RCC 7860 (cell line): ENCODE measurements around the gene FBXW8.

ENCODE experiments used
- DNase-seq: peaks from one replicate; pipeline ENCODE4 v3.0.0-alpha.2; 2015; ENCODE audit warnings: low spot score
- FAIRE-seq: peaks from 2 replicates; lab custom pipeline; 2012; peaks lifted over from hg19 to GRCh38; lab: Jason Lieb, UNC

Gene FBXW8

DNA sequence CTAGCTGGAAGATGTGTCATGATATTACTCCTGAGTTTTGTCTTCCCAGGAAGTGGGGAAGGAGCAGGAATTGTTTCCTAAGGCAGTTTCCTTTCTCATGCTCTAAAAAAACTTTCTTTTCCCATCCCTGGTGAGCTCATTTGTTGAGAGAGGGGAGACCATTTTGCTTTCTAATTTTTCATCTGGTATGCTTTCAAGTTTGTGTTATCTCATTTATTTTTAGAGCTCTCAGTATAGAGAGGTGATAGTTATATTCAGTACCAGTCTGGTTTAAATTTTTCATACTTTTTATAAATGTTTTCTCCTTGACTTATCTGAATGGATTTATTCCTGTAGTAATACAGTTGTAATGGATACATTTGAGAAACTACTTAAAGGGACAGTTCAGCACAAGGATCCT lies 79.6 kb downstream of the FBXW8 start:
- DNase-seq (no peak), FAIRE-seq (no peak)

DNA sequence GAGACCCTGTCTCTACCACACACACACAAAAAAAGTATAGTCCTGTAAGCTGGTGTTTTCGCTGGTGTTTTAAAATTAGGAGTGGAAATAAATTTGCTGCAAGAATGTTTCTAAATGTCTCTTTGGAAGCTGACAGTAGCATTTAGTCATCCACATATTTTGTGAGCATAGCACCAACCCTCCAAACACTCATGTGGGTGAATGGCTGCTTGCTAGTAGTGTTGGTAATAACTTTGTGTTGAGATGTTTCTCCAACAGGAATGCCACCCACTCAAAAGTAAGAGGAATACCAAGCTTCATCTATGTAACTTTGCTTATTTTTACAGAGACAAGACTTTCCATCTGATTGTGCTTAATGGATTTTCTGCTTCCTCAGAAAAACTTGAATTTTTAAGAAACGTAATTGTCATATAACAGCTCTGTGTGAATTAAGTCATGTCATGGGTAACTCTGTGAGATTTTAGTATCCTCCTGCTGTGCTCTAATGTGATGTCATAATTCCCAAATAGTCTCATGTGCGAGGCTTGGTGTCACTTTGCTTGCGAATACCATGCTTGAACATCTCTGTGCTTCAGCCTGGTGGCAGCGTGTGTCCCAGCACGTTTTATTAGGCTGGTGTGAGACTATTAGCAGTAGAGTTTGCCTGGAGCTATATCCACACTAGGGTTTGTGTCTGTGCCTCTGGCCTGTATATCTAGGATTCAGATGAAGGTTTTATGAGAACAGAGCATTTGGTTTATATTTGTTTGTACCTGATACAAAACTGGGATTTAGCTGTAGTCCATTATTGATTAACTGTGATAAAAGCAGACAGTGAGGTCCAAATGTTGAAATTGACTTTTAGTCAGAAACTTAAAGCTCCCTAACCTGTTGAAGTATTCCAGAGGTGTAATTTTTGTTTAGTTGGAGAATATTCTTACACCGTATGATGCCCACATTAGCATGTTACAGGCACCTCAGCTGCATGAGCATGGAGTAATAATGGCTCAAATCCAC lies 80.5 kb downstream of the FBXW8 start:
- FAIRE-seq (no peak), DNase-seq (no peak)

DNA sequence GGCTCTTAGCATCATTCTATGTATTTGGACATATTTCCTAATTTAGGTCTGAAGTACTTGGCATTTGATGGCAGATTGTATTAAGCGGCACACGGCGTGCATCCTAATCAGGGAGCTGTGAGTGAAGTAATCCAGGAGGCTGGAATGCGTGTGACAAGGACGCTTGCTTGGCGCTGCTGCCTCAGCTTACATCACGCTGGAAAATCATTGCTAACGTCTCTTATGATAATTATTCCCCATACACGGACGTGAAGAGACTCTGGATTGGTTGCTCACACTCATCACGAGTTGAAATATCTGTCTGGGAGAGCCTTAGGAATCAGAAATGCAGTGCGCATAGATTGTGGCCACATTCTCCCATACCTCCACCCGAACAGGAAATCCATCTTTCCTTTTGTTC lies 85.3 kb downstream of the FBXW8 start:
- FAIRE-seq, result no peak
- DNase-seq, result no peak

DNA sequence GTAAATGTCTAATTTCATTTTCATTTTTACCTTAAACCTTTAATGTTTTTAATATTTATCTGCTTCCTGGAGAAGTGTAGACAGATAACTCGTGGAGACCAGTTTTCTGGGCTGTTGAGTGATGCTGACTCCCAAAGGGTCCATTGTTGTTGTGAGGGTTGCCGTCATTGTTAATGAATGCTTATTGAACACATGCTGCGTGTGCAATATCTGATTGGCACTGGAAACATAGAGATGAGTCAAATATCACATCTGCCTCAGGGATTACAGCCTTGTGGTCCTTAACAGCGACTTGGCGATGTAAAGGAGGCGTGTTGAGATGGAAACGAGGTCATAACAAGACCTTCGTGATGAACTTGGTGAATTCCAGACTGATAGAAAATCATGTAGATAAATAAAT lies 85.9 kb downstream of the FBXW8 start:
- DNase-seq (no peak), FAIRE-seq (no peak)

GRCh38 chr12:116999066-116999465 lies 88.3 kb downstream of the FBXW8 start:
- DNase-seq (no peak), FAIRE-seq (no peak)

- FAIRE-seq (no peak), DNase-seq (no peak)
These were observed 89.6 kb downstream of the FBXW8 start for GRCh38 chr12:117000316-117000715.

DNA sequence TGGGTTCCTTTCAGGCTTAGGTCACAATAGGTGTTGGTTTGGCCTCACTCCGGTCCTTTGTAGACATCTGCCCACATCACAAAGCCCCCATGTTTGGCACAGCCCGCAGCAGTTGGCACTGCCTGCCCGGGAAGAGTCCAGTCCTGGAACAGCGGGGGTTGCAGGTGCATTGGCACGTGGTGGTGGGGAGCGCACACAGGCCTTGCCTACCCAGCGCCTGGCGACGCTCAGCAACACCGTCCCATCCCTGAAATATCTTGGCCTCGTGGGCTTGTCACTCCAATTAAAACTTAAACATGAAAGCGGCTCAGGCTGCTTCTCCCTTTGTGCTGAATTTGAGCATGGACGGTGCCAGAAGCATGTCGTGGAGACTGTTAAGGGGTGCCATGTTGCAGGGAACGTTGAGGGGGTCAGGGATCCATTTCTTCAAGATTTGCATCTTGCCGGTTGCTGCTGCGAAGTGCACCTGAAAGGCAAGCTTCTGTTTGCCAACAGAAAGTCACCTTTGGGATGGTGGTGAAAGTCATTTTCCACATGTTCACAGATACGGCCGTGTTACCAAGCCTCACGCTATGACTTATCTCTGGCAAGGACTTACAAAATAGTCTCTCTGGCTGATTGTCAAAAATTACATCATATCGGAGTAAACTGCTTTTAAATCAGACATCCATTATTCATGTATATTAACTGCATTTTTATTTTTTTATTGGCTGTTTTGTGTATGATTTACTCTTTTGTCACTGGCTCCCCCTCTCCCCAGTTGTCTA lies 91.5 kb downstream of the FBXW8 start:
- no peak for DNase-seq

DNA sequence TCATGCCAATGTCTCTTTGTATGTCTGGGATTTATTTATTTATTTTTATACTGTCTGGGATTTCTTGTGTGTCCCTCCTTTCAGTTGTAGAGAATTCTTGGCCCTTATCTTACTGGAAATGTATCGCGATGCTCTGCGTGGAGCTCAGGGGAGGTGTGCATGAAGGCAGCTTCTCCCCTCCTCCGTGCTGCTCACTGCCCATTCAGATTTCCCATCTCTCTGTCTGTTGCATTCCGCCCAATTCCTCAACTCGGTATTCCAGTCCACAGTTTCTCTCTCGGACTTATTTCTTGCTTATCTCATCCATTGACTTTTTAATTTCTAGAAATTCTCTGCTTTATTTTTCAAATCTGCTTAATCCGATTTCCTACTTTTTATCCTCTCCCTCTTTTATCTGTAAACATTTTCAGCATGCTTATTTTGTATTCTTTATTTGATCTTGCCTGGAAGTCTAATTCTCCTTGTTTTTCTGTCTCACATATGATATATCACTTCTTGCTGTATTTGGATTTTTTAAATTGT lies 93.2 kb downstream of the FBXW8 start:
- FAIRE-seq (no peak), DNase-seq (no peak)

More for the DNA sequence above, 91.5 kb downstream of the FBXW8 start:
- FAIRE-seq, result no peak

DNA sequence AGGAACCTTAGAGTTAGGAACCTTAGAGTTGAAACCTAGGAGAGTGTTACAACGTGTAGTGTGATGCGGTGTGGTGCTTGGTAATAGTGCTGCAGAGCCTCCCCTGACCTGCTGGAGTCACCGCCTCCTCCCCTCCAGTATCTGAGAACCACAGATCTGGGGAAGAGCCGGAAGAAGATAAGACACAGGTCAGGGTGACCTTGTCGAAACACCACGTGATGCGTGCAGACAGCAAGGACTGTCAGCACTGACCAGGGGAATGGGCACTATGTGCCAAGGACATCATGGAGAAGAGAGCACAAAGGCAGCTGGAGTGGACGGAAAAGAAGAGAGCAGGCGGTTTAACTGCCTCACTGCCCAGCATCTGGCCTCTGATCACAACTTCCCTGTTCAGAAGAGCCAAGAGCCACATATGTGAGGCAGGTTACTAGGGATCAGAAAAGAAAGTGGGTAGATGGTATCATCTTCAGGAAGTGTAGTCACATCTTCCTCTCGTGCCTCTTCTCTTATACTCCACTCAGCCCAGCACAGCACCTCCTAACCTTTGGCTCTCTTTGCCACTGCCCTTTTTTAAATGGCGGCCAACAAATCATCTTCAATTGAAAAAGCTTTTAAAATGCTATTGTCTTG lies 94.8 kb downstream of the FBXW8 start:
- FAIRE-seq (no peak), DNase-seq (no peak)

DNA sequence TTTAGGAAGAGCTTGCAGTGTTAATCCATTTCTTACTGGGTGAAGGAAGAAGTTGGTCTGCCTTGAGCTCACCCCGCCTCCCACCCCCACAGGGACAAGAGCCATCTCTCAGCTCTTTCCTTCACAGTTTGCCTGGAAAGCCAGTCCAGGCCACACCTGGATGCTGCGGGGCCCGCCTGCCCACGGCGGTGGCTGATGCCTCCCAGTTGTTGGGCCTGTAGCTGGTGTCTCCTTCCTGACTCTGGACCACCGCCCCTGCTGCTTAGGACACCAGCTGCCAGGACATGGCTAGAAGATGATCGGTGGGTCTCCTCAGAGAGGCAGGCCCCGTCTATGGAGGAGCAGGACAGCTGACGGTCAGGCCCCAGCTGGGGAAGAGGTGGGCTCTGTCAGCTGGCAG lies 95.6 kb downstream of the FBXW8 start:
- FAIRE-seq (no peak), DNase-seq (no peak)

GRCh38 chr12:117007577-117007976 lies 96.8 kb downstream of the FBXW8 start:
- FAIRE-seq (no peak), DNase-seq (no peak)

- FAIRE-seq, result no peak
- DNase-seq, result no peak
These were observed 99.0 kb downstream of the FBXW8 start for GRCh38 chr12:117009759-117010158.

DNA sequence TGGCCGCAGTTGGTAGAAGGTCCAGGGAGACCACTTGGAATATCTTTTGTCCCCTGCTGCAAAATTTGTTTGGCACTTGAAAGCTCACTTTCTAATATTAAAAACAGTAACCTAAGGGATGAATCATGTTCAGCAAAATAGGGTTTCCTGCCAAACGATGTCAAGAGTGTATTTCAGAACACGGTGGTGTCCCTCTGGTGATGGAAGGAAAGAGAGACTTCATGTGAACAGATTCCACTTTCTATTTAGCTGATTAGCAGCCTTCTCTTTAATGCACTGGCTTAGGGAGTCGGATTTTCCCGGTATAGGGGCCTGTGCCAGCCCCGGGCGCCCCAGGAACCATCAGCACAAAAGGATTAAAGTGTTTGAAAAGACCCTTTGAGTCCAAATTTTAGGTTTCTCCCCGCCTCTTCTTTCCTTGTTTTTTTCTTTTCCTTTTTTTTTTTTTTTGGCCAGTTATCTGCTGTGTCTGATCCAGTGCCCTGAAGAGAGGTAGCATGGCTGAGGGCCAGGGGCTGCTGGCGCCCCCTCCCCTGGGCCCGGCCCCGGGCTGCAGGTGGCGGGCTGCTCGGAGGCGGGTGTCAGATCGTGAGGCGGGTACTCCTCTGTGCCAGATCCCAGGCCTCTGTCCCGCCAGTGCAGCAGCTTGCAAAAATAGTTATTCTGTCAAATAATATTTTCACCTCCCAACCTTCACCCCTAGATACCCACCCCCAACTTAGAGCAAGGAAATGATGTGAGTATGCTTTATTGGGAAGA lies 100.1 kb downstream of the FBXW8 start:
- FAIRE-seq (no peak), DNase-seq (no peak)

DNA sequence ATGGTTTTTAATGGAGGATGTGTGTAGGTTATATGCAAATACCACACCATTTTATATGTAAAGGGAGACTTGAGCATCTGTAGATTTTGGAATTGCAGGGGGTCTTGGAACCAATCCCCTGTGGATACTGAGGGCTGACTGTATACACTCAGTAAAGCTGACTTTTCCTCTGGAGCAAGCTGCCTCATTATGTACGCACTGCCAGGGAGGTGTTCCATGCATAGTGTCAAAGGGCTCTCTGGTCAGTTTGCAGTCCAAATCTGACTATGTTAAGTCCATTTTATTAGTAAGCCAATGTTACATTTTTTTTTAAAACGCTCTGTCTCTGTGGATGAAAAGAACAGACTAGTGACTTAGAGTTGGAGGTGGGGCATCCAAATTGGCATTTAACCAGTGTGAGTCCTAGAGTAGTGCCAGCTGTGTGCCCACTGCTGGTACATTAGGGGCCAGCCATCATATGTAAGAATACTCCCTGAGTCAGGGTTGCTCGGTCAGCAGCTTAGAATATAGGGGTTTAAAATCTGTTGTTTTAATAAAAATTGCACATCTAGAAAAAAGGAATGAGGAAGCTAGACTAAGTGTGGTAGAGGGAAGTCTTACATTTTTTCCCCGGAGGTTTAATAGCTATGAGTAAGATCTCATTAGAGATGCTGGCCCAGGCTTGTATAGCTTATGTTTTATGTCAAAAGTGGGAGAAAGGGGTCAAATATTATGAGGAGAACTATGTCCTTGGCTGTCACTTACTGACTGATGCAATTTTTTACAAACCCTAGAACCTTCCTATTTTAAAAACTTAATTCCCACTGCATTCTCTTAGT lies 101.4 kb downstream of the FBXW8 start:
- no peak for FAIRE-seq
- no peak for DNase-seq

- DNase-seq (no peak), FAIRE-seq (no peak)
These were observed 103.0 kb downstream of the FBXW8 start for GRCh38 chr12:117013726-117014125.

- FAIRE-seq (no peak), DNase-seq (no peak)
These were observed 103.7 kb downstream of the FBXW8 start for GRCh38 chr12:117014342-117014887.

GRCh38 chr12:117015811-117016210 lies 105.1 kb downstream of the FBXW8 start:
- no peak for DNase-seq
- FAIRE-seq, result no peak

GRCh38 chr12:117017807-117018206 lies 107.1 kb downstream of the FBXW8 start:
- FAIRE-seq, result no peak
- DNase-seq, result no peak

GRCh38 chr12:117018276-117018675 lies 107.5 kb downstream of the FBXW8 start:
- no peak for DNase-seq
- FAIRE-seq, result no peak
